Fibroblast of skin of right biceps (primary cell): ENCODE data around the gene SLIT3.
"Not testable (repeated sequence)": the region's sequence is repeated elsewhere in the genome, so short reads cannot be mapped to it uniquely, and the experiment has no call there.

Experiments used
- DNase-seq: peaks from one replicate; pipeline ENCODE4 v3.0.0-alpha.2; 2013

SLIT3 gene

GRCh38 chr5:169132302-169132660 is 168.7 kb downstream of the SLIT3 start:
- no peak for DNase-seq

DNA sequence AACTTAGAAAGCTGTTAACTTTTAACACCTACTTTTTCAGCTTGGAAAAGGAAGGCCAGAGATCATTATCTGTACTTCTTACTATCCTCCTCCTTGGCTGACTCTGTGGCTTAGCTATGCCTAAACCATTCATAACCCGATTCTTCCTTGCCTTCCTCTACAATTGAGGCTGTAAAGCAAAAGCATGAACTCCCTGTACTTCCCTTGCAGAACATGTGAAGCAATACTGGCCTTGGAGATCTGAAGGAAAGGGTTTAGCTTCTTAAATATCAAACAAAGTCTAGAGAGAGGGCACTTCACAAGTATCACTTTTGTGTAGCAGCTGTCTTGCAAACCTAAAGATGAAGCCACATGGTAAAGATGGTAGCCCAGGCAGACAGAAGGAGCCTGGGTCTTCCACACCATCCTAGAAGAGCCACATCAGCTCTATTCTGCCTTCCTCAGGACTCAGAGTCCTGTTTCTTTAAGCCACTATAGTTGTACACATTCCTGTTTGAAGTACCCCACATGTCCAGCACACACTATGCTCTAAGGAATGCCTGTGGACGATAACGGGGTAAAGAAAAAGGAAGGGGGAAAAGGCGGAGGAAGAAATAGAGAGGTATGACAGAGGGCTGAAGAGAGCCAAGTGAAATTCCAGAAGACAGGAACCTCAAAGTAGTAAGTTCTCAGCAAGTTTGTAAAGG is 169.2 kb downstream of the SLIT3 start:
- no peak for DNase-seq

GRCh38 chr5:169128679-169129078 is 172.3 kb downstream of the SLIT3 start:
- no peak for DNase-seq

- no peak for DNase-seq
Measured at GRCh38 chr5:169127431-169127830, 173.5 kb downstream of the SLIT3 start.

GRCh38 chr5:169126481-169127021 is 174.4 kb downstream of the SLIT3 start:
- DNase-seq = peak; percentile 9

DNA sequence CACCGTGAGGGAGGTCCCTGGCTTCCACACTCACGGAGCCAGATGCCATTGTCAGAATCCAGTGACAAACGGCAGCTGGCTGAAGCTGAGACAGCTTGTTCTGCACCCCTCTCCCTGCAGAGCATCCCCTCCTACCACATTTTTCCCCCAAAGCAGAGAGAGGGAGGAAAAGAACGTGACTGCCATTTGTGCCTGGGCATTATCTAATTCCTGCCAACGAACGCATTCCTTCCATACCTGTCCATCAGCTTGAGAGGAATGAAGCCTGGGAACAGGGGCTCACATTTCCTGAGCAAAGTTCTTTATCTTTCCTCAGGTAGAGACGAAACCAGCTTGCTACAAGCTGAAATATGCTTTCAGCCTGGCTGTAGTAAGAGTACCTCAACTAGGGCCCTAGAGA is 175.4 kb downstream of the SLIT3 start:
- DNase-seq = no peak

DNA sequence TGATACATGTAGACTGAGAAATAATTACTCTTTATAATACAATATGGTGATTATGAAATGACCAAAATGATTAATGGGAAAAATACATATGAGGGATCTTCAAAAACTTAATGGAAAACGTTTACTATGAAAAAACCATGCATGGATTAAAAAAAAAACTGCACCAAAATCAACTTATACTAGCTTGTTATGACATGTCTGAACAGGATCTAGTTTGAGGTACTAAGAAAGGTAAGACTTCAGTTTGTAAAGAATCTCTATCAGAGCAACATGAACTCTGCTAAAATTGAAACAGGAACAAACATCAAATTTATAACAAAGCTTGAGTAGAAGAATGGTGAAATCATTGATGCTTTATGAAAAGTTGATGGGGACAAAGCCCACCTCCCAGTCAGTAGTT is 178.0 kb downstream of the SLIT3 start:
- no peak for DNase-seq

DNA sequence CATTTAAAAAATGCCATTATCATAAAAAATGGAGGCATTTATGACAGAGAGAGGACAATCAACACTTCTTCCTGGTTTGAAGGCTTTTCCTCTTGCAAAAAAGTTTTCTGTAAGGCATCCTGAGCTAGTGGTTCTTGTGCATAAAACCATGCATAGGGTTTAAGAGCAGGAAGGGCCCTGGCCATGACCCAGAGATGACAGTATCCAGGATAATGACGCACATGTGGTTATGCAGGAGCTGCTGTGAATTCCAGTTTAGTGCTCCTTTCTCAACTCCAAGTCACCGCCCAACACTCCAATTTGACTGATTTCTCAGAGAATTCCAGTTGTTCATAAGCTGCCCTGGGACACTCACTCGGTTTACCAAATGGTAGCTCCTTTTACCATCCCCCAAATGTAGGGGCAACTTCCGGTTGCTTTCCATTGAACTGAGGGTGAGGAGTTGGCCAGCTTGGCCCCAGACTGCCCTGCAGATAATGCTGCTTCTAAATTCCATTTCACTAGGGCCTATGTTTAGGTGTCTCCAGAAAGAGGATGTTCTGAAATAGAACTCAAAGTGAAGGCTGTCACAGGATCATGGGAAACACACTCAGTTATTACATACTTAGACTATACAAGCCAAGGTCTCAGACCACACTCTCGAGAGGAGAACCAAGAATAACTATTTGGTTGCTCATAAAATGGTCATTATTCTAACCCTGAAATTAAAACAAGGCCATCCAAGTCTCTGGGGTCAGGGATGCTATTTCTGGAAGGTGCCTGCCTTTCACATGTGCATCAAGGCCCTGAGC is 179.1 kb downstream of the SLIT3 start:
- peak; percentile 78 for DNase-seq

GRCh38 chr5:169119288-169120048 is 181.5 kb downstream of the SLIT3 start:
- DNase-seq = no peak

DNA sequence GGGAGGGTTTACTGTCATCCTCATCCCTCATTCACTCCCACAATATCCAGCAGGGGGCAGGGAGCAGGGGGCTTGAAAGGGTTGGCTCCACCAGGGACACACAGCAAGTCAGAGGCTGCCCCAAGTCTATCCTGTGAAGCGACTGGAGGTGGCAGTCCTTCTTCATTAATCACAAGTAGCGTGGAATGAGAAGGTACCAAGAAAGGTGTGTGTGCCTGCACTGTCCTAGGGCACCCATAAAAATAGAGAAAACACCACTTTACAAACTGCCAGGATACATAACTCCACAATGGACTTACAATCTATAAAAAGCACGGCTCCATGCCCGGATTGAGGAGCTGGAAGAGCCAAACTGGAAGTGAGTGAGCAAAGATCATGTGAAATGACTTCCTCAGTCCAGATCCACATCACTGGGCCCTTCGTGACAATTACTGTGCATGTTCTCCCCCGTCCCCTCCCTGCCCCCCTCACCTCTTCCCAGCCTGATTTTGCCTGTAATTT is 183.9 kb downstream of the SLIT3 start:
- peak; percentile 14 for DNase-seq

DNA sequence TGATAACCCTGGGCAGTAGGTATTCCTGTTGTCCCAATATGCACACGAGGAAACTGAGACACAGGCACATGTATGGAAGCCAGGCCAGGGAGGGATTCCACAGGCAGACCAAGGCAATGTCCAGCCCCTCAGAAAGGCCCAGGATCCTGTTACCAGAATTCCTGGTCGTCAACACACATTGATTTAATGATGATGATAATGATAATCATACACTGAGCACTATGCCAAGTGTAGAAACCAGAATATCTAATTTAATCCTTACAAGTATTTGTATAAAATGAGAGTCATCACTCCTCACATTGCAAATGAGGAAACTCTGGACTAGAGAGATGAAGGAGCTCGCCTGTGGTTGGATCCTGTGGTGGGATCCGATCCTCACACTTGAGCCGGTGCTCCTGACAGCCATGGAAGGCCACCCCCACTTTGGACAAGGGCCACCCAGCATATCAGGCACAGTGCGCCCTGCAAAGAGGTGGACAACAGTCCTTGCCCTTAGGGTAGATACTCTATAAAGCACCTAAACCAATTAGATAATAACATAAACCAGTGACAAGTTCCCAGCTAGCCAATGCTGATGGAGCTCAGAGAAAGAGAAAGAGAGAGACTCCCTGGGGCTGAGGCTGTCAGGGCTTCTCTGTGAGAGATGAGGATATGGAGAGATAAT is 185.3 kb downstream of the SLIT3 start:
- DNase-seq = peak; percentile 38

DNA sequence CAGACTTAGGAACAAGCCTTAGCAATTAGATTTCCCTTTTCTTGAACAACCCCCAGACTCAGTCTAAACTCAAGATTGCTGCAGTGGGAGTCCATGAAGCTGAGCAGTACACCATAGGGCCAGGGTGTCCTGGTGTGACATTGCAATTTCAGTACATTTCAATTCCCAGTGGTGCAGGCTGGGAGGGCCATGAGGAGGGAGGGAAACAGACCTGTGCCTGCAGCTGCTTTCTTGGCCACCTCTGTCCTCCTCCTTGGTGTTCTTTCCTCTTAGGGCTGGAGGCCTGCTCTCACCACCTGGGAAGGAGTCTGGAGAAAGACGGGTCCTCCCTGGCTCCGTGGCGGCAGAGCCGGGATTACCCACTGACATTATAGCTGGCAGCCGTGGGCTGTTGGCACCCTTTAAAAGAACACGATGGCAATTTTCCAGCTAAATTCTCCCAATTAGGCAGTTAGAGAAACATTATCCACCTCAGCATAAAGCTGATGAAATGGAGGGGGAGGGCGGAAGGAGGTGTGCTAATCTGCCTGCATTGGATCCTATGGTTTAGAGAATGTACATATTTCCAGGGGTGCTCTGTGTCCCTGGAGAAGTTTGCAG is 186.4 kb downstream of the SLIT3 start:
- DNase-seq = no peak

GRCh38 chr5:169112016-169112415 is 188.9 kb downstream of the SLIT3 start:
- DNase-seq = no peak

DNA sequence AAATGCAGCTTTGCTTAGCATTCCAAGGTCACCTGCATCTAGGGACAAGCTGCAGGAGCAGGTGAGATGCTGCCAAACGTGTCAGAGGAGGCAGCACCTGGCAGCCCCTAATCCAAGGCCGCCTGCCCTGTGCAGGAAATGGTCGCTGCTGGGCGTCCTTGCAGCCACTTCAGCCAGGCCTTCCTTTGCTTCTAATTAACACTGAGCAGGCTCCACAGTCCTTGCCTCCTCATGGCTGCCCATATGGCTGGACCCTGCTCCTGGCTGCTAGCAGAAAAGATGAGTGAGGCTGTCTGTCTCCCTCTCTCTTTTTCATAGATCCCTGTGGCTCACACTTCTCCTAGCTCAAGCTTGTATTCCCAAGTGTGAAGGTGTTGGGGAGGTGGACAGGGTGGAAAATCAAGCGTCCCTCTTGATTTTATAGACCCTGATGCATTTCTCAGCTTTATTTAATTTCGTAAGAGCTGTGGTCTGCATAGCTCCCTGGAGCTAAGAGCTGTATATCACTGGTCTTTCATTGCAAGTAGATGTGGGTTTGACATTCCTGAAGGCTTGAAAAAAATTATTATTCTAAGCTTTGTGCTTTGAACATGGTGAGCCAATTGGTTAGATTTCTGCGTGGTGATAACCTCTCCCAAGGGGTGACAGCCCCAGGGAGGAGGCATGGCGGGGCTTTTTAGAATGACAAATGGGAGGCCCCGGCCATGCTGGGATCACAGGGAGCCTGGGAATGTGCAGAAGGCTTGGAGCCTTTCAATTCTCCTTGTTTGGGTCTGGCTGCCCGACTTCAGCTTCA is 193.8 kb downstream of the SLIT3 start:
- peak; percentile 77 for DNase-seq

DNA sequence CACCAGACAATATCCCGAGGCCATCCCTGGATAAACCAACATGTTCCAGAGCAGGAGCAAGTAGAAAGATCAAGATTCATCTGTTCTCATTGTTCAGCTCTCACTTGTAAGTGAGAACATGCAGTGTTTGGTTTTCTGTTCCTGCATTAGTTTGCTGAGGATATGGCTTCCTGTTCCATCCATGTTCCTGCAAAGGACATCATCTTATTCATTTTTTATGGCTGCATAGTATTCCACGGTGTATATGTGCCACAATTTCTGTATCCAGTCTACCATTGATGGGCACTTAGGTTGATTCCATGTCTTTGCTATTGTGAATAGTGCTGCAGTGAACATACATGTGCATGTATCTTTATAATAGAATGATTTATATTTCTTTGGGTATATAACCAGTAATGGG is 195.4 kb downstream of the SLIT3 start:
- DNase-seq = not testable (repeated sequence)

GRCh38 chr5:169104937-169105494 is 195.9 kb downstream of the SLIT3 start:
- peak; percentile 67 for DNase-seq

GRCh38 chr5:169103586-169104181 is 197.3 kb downstream of the SLIT3 start:
- DNase-seq = no peak

DNA sequence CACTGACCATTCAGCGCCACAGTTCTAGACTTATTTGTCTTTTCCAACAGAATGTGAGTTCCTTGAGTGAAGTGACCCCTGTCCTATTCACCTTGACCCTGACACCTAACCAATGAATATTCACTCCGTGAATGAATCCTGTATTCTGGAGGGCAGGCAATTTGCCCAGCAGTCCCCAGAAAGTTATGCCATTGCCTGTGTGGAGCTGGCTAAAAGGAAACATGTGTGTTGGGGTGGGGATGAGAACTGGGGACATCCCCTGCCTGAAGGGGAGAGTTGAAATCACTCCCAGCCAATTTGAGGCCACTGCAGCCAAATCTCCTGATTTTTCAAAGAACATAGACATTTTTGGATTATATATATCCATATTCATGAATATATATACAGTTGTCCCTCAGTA is 199.0 kb downstream of the SLIT3 start:
- no peak for DNase-seq

- DNase-seq = peak; percentile 70
Measured at GRCh38 chr5:169100735-169101075, 200.2 kb downstream of the SLIT3 start.

- no peak for DNase-seq
Measured at GRCh38 chr5:169099801-169100734, 200.9 kb downstream of the SLIT3 start.
